ENCODE data around the gene MINDY1. TPM values are rescaled to one million over a fixed set of nuclear protein-coding genes. Genes with fewer than 3 reads are reported as not detected.

The MINDY1 gene
- total and polyA plus RNA-seq, 8 donors = 9.8 to 60.0 (median 28.5) TPM

DNA sequence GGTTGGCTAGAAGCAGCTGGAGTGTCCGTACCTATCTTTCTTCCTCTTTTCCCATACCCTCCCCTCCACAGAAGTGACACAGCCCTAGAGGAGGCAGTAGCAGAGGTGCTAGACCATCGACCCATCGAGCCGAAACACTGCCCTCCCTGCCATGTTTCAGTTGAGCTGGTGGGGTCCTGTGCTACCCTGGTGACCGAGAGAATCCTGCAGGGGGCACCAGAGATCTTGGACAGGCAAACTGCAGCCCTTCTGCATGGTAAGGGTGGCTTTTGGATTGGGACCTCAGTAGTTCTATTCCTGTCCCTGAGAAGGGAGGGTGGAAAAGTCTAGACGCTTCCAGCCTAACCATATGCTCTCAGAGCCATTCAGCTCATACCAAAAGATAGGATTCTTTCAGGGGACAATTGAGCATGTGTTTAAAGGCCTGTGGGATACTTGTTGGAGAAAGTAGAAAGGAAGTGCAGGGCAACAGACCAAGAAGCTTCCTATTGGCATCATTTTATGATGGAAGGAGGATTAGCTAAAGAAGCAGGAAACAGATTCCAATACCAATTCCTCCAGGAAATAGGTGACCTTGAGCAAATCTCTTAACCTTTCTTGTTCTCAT lies 17.9 kb upstream of the MINDY1 start:
- intact Hi-C loops (cut with DNase I; ENCODE audit: low total_unique reads) = loop anchor here (10.0 kb wide), 1 partner anchor 130 kb away; the partner anchor contains the start of gene TNFAIP8L2
- no peak overlapping the region for H3K4me3 ChIP-seq
- WGBS, 5 donors = 20 to 28% (median 23%) methylated on average over 5 to 6 of the region's 6 CpGs
- no peaks in the 10 kb centered on the region for H3K9me3 ChIP-seq
- peak; percentile 86 to 90 for DNase-seq
- no peaks in the 10 kb centered on the region for H3K27me3 ChIP-seq
- H3K4me1 ChIP-seq = peaks cover 0 to 17% (median 4%) of the 10 kb centered on the region in 4 donors
- H3K36me3 ChIP-seq = peaks cover 37 to 74% (median 68%) of the 10 kb centered on the region in 4 donors
- TF ChIP-seq POLR2A (IDR thresholded peaks at IDR 0.05) = no peak
- peak in 1 of 3 donors; percentile 42 for TF ChIP-seq POLR2AphosphoS5 (IDR thresholded peaks at IDR 0.05)
- TF ChIP-seq EP300 (IDR thresholded peaks at IDR 0.05) = no peak
- TF ChIP-seq, protein P1, sequence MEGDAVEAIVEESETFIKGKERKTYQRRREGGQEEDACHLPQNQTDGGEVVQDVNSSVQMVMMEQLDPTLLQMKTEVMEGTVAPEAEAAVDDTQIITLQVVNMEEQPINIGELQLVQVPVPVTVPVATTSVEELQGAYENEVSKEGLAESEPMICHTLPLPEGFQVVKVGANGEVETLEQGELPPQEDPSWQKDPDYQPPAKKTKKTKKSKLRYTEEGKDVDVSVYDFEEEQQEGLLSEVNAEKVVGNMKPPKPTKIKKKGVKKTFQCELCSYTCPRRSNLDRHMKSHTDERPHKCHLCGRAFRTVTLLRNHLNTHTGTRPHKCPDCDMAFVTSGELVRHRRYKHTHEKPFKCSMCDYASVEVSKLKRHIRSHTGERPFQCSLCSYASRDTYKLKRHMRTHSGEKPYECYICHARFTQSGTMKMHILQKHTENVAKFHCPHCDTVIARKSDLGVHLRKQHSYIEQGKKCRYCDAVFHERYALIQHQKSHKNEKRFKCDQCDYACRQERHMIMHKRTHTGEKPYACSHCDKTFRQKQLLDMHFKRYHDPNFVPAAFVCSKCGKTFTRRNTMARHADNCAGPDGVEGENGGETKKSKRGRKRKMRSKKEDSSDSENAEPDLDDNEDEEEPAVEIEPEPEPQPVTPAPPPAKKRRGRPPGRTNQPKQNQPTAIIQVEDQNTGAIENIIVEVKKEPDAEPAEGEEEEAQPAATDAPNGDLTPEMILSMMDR (IDR thresholded peaks at IDR 0.05) = peak in 5 of 7 experiments; percentile 52 to 74 (median 65)
- peak overlapping the region in 1 of 5 donors; percentile 57 for H3K27ac ChIP-seq

DNA sequence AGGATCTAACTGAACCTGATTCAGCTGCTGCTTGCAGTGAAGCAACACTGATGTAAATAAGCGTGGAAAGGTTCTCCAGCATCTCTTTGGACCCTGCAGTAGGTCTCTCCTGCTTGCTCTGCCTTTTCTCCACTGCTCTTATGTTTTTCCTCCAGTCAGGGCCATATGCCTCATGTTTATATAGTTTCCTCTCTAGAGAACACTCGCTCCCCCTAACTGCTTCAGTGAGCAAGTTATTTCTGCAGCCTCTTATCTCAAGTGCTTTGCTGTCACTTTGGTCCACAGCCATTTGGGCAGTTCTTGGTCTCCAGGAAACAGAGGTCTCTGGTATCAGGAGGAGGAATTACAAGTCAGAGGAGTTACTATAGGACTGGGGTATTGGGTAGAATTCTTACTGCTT lies 6.8 kb upstream of the MINDY1 start:
- Histone ChIP-seq H3K27me3 (no peaks in the 10 kb centered on the region), H3K27ac (peak overlapping the region; percentile 48 to 64 (median 56)), H3K9me3 (no peaks in the 10 kb centered on the region), H3K4me3 (no peak overlapping the region), H3K36me3 (peaks cover 0 to 19% (median 11%) of the 10 kb centered on the region in 4 donors), H3K4me1 (peaks cover 28 to 56% (median 43%) of the 10 kb centered on the region in 4 donors)
- TF ChIP-seq POLR2A (IDR thresholded peaks at IDR 0.05) (no peak), POLR2AphosphoS5 (IDR thresholded peaks at IDR 0.05) (peak in 1 of 3 donors; percentile 35)
- TF ChIP-seq, protein P1 (IDR thresholded peaks at IDR 0.05) = peak in 1 of 7 experiments; percentile 26
- intact Hi-C loops (cut with DNase I; ENCODE audit: low total_unique reads) = no loop called here
- peak; percentile 63 to 86 for DNase-seq
- 20 to 33% (median 27%) methylated on average over 2 of the region's 2 CpGs for WGBS, 5 donors

DNA sequence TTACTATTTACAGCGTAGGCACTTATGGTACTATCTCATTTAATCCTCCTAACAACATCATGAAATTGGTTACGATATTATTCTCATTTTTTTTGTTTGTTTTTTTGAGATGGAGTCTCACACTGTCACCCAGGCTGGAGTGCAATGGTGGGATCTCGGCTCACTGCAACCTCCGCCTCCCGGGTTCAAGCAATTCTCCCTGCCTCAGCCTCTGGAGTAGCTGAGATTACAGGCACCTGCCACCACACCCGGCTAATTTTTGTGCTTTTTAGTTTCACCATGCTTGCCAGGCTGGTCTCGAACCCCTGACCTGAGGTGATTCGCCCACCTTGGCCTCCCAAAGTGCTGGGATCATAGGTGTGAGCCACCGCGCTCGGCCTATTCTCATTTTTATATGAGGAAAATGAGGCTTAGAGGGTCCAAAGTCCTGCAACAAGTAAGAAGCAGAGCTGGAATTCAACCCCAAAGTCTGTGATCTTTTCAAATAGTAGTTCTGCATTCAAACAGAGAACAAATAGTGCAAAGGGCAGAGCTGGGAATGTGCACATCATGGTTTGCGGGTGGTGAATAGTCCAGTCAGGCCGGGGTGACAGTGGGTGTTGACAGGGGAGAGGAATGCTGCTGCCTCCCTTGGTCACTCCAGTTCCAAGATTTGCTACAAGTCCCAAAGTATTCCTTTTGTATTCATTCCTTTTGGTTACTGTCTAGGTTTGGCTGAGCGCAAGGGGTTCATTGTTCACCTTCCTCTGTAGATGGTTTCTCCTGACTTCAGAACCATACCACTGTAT lies 6.2 kb upstream of the MINDY1 start:
- Histone ChIP-seq H3K9me3 (no peaks in the 10 kb centered on the region), H3K4me1 (peaks cover 30 to 57% (median 45%) of the 10 kb centered on the region in 4 donors), H3K4me3 (no peak overlapping the region), H3K36me3 (peaks cover 0 to 14% (median 5%) of the 10 kb centered on the region in 4 donors), H3K27ac (peak overlapping the region; percentile 48 to 64 (median 56)), H3K27me3 (no peaks in the 10 kb centered on the region)
- DNase-seq = peak in 1 of 2 donors; percentile 60
- WGBS, 5 donors = 61 to 77% (median 67%) methylated on average over 14 of the region's 14 CpGs
- intact Hi-C loops (cut with DNase I; ENCODE audit: low total_unique reads) = no loop called here
- TF ChIP-seq EP300 (IDR thresholded peaks at IDR 0.05) (no peak), POLR2AphosphoS5 (IDR thresholded peaks at IDR 0.05) (no peak), POLR2A (IDR thresholded peaks at IDR 0.05) (no peak)
- TF ChIP-seq, protein P1 (IDR thresholded peaks at IDR 0.05) = no peak

DNA sequence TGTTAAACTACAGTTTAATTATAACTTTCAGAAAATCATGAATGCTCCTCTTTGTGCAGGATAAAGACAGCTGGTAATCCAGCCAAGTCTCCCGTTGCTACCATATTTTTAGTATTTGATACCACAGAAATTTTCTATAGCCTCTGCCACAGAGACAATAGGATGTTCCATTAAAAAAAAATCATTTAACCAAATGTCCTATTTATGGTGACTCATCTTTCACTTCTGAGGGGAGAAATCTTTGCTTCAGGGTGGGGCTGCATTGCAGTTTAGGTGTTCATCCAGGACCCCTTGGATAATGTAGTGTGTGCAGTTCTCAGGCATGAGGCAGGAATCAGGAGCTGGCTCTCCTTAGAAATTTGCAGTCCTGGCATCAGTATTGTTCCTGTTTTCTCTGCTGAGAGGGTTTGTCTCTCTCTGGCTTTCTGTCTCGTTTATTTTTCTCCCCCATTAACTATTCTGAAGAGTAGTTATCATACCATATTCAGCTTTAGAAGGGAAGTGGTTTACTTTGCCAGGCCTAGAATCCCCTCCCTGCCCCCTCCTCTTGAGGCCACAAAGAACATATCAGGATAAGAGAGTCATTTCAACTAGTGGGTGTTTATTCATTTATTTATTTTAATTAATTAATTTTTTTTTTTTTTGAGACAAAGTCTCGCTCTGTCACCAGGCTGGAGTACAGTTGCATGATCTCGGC lies 4.6 kb upstream of the MINDY1 start:
- Histone ChIP-seq H3K36me3 (peaks cover 0 to 6% (median 0%) of the 10 kb centered on the region in 4 donors), H3K9me3 (no peaks in the 10 kb centered on the region), H3K27ac (peak overlapping the region in 2 of 5 donors; percentile 36 to 64), H3K4me1 (peaks cover 41 to 70% (median 56%) of the 10 kb centered on the region in 4 donors), H3K27me3 (no peaks in the 10 kb centered on the region), H3K4me3 (no peak overlapping the region)
- WGBS, 5 donors = 55 to 67% (median 63%) methylated on average over 4 of the region's 4 CpGs
- TF ChIP-seq EP300 (IDR thresholded peaks at IDR 0.05) (no peak), POLR2AphosphoS5 (IDR thresholded peaks at IDR 0.05) (no peak), POLR2A (IDR thresholded peaks at IDR 0.05) (no peak)
- TF ChIP-seq, protein P1 (IDR thresholded peaks at IDR 0.05) = no peak
- DNase-seq = no peak
- intact Hi-C loops (cut with DNase I; ENCODE audit: low total_unique reads) = no loop called here

Data from stomach (tissue), 9 donors.